ENCODE data around the gene CLINT1. TPM values are rescaled to one million over a fixed set of nuclear protein-coding genes. Genes with fewer than 3 reads are reported as not detected.

CLINT1 gene
- total RNA-seq, 4 donors from 2014 or later: 66.3 to 94.7 (median 77.9) TPM

- TF ChIP-seq, protein P1, sequence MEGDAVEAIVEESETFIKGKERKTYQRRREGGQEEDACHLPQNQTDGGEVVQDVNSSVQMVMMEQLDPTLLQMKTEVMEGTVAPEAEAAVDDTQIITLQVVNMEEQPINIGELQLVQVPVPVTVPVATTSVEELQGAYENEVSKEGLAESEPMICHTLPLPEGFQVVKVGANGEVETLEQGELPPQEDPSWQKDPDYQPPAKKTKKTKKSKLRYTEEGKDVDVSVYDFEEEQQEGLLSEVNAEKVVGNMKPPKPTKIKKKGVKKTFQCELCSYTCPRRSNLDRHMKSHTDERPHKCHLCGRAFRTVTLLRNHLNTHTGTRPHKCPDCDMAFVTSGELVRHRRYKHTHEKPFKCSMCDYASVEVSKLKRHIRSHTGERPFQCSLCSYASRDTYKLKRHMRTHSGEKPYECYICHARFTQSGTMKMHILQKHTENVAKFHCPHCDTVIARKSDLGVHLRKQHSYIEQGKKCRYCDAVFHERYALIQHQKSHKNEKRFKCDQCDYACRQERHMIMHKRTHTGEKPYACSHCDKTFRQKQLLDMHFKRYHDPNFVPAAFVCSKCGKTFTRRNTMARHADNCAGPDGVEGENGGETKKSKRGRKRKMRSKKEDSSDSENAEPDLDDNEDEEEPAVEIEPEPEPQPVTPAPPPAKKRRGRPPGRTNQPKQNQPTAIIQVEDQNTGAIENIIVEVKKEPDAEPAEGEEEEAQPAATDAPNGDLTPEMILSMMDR (IDR thresholded peaks at IDR 0.05; ENCODE audit: low read depth): no peak
Observed at GRCh38 chr5:157744051-157745011, 114.6 kb downstream of the CLINT1 start.

GRCh38 chr5:157743163-157744050 lies 115.5 kb downstream of the CLINT1 start, which contains the start of gene LSM11:
LSM11 (plus strand) TSS chr5:157743712; CDS start chr5:157743751, 39 bp downstream.
- TF ChIP-seq, protein P1 (IDR thresholded peaks at IDR 0.05; ENCODE audit: low read depth): no peak

DNA sequence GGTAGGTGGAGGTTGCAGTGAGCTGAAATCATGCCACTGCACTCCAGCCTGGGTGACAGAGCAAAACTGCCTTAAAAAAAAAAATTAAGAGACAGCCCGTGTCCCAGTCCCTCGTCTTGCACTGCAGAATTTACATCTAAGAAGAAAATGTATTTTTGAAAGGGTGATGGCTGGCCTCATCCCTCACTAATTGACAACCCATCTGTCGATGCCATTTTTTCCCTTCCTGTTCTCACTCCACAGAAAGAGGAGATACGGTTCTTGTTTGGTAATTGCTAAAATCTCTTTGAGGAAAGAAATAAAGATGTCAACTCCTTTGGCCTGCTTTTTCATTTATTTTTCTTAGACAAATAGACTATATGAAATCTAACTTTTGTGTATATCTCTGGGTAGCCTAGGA lies 117.8 kb downstream of the CLINT1 start:
- TF ChIP-seq, protein P1 (IDR thresholded peaks at IDR 0.05; ENCODE audit: low read depth): no peak

DNA sequence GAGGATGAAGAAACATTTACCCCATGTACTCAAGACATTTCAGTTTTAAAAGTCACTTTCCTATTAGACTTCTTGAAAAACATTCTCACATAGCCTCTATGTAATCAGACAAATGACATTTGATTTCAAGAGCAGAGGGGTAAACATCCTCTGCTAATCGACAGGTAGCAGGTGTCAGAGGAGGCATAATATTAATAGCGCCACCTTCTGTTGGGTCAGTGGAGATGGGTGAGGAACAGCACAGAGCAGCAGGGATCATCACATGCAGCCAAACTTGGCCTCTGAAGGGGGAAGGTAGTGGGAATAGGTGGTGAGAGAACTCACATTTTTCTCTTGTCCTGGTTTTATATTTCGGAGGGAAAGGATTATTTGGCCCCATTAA lies 118.7 kb downstream of the CLINT1 start:
- TF ChIP-seq, protein P1 (IDR thresholded peaks at IDR 0.05; ENCODE audit: low read depth): no peak

- TF ChIP-seq, protein P1 (IDR thresholded peaks at IDR 0.05; ENCODE audit: low read depth): no peak
Observed at GRCh38 chr5:157739388-157740228, 119.3 kb downstream of the CLINT1 start.

- TF ChIP-seq, protein P1 (IDR thresholded peaks at IDR 0.05; ENCODE audit: low read depth): no peak
Observed at GRCh38 chr5:157735991-157736390, 123.0 kb downstream of the CLINT1 start.

Small RNA genes within 50 kb of the gene (small RNA-seq; reads per million reads assigned to genes)
- gene AC026407.1 (not detected), gene RNU6-260P (not detected)

Other genes starting within 250 kb of the CLINT1 start
- not detected for gene SOX30, start 206.7 kb downstream of the CLINT1 start, total RNA-seq
- gene C5orf52, start 187.6 kb downstream of the CLINT1 start, total RNA-seq: not detected
- gene THG1L, start 127.7 kb downstream of the CLINT1 start, total RNA-seq: 10 to 100 TPM in 2 of 4 donors, 1 to 10 TPM in 2; 7.0 to 13.2 (median 9.3) TPM
- 1 to 10 TPM; 2.6 to 4.1 (median 3.9) TPM for gene LSM11, start 115.4 kb downstream of the CLINT1 start, total RNA-seq

Measured in subcutaneous adipose tissue (tissue), 4 donors.